GM19463 (cell line): ENCODE data around the gene PNRC2.
"Not testable (repeated sequence)": the region's sequence is repeated elsewhere in the genome, so short reads cannot be mapped to it uniquely, and the experiment has no call there.

Experiments
- ATAC-seq: cut with Tn5 transposase; IDR thresholded peaks from one replicate; pipeline ENCODE4 v1.9.1; 2021; ENCODE audit warnings: mild to moderate bottlenecking, moderate library complexity; ENCODE audit not compliant: unreplicated experiment

Gene PNRC2

GRCh38 chr1:23987038-23987437 is 27.4 kb downstream of the PNRC2 start:
- not testable (repeated sequence) for ATAC-seq

GRCh38 chr1:23989263-23989662 is 29.6 kb downstream of the PNRC2 start:
- no peak for ATAC-seq

- not testable (repeated sequence) for ATAC-seq
These were observed 32.4 kb downstream of the PNRC2 start for GRCh38 chr1:23992011-23992410.

GRCh38 chr1:23995431-23995837 is 35.8 kb downstream of the PNRC2 start:
- ATAC-seq = no peak

- no peak for ATAC-seq
These were observed 37.1 kb downstream of the PNRC2 start for GRCh38 chr1:23996700-23997229.

- ATAC-seq = no peak
These were observed 38.2 kb downstream of the PNRC2 start for GRCh38 chr1:23997812-23998211.

GRCh38 chr1:23999156-23999671 is 39.6 kb downstream of the PNRC2 start:
- ATAC-seq = no peak

- ATAC-seq = no peak
These were observed 43.1 kb downstream of the PNRC2 start for GRCh38 chr1:24002695-24003094.

- no peak for ATAC-seq
These were observed 43.8 kb downstream of the PNRC2 start for GRCh38 chr1:24003331-24003972.

- ATAC-seq = no peak
These were observed 44.5 kb downstream of the PNRC2 start for GRCh38 chr1:24004132-24004531.

GRCh38 chr1:24005163-24005562 is 45.5 kb downstream of the PNRC2 start:
- ATAC-seq = no peak

- no peak for ATAC-seq
These were observed 47.5 kb downstream of the PNRC2 start for GRCh38 chr1:24007079-24007478.

GRCh38 chr1:24008574-24009184 is 49.1 kb downstream of the PNRC2 start:
- not testable (repeated sequence) for ATAC-seq

- no peak for ATAC-seq
These were observed 49.8 kb downstream of the PNRC2 start for GRCh38 chr1:24009406-24009805.

- ATAC-seq = no peak
These were observed 51.0 kb downstream of the PNRC2 start for GRCh38 chr1:24010650-24011049.

GRCh38 chr1:24012878-24013277 is 53.2 kb downstream of the PNRC2 start:
- not testable (repeated sequence) for ATAC-seq
